Transverse colon (tissue), 3 donors: ENCODE data around the gene PGM5.

Source experiments
- POLR2A ChIP-seq: fragments of 450-650 bp; IDR thresholded peaks from one replicate; pipeline ENCODE4 v1.6.1; 2016; ENCODE audit warnings: antibody characterized with exemption, mild to moderate bottlenecking, moderate library complexity
- POLR2AphosphoS5 ChIP-seq, 3 donors: sonication (generic); formaldehyde crosslinking; IDR thresholded peaks; one replicate each; pipeline ENCODE4 v1.6.1; 2016; ENCODE audit warnings: antibody characterized with exemption in 3 of 3

DNA sequence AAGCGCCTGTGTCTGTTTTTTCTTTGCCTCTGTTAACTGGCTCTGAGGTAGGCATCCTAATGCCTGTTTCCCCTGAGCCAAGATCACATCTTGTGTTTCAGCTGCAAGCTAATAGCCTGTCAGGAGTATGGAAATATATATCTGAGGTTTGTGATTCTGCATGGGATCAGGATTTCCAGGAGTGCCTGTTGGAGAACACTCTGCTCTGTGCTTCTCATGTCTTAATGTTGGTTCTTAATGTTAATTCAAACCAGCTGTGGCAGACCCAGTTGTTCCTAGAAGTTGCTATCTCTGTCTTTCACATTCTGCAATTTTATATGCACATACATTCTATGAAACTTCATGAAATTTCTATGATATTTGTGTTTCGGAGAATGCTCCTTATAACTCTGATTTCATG is 72.1 kb downstream of the PGM5 start:
- TF ChIP-seq POLR2A (no peak), POLR2AphosphoS5 (IDR thresholded peaks at IDR 0.05) (no peak)
